Raji (cell line): ENCODE measurements around the gene LYPLA2.
A peak's percentile ranks its signal among the peaks of the same experiment; 100 is the strongest.

ENCODE experiments used
- POLR2A ChIP-seq: IDR thresholded peaks from 2 replicates; pipeline ENCODE4 v1.6.1; 2011; ENCODE audit warnings: low read depth, low read length, control low read depth; ENCODE audit not compliant: insufficient read depth

Gene LYPLA2

DNA sequence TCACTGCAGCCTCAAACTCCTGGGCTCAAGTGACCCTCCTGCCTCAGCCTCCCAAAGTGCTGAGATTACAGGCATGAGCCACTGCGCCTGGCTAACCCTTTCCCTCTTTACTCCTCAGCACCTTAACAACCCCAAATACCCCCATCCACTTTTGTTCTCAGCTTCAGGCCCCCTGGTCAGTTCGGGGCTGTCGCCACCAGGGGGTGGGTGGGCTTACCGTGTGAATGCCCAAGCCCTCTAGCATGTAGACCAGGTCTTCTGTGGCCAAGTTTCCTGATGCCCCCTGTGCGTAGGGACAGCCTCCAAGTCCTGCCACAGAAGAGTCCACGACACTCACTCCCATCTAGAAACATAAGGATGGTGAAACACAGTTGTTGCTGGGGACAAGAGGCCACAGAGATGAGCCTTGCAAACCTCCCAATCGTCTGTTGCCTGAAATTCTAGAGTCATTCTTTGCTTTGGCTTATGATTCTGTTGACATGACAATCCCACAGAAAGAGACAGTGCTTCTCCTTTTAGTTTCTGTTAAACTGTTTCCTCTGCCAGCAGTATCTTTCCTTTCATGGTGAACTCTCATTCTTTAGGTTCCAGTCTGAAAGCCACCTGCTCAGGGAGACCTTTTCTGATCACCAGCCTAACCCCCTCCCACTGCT is 13.4 kb downstream of the LYPLA2 start:
- no peak for TF ChIP-seq POLR2A

GRCh38 chr1:23805025-23805424 is 14.1 kb downstream of the LYPLA2 start:
- TF ChIP-seq POLR2A, result no peak

DNA sequence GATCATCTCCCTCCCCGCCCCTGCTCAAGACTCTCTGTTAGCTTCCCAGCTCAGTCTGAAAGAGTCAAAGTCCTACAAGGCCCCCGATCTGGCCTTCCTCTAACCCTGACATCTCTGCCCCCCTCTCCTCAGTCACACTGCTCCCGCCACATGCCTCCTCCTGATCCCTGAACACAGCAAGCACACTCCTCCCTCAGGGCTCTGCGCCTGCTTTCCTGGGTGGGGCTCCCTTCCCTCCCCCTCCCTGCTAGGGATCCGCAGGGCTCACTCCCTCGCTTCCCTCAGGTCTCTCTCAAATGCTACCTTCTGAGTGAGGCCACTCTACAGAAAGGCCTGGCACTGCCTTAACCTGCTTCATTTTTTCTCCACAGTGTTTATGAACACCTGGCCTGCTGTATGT is 15.3 kb downstream of the LYPLA2 start:
- TF ChIP-seq POLR2A, result no peak

- TF ChIP-seq POLR2A, result no peak
These were observed 16.5 kb downstream of the LYPLA2 start for GRCh38 chr1:23807453-23807852.

DNA sequence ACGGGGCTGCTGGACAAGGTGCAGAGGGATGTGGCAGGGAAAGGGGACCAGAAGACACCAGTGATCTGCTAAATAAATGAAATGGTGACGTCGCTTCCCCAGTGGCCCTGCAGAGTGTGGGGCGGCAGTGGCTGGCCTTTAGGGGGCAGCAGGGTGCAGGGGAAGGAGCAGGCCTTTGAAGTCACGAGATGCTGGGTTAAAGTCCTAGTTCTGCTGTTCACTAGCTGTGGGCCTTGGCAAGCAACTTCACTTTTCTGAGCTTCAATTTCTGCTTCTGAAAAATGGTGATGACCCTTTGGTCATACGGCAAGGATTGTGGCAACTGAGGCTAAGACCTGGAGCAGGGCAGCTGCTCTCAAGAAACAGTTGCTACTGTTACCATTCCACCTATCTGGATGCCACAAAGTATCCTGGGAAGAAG is 18.8 kb downstream of the LYPLA2 start:
- TF ChIP-seq POLR2A, result peak; percentile 33; the same call in 1 of the 2 replicates

- 0 out of 2 replicates have a peak, but pooled peaks have one; percentile 27 for TF ChIP-seq POLR2A
These were observed 20.0 kb downstream of the LYPLA2 start for GRCh38 chr1:23810818-23811540.

GRCh38 chr1:23814016-23814415 is 23.1 kb downstream of the LYPLA2 start:
- no peak for TF ChIP-seq POLR2A

DNA sequence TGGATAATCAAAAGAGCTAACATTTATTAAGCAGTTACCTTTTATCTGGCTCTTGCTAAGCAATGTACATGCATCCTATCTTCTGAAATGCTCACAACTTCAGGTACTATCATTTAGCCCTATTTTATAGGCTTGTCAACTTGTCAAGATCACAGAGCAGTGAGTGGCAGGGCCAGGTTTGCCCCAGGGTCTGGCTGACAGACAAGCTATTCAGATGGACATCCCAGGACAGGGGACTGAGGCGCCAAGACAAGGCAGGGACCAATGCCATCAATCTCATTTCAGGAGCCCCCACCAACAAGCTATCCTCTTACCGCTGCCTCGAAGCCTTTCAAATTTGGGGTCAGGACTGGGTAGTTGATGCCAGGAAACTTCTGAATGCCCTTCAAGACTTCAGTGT is 25.4 kb downstream of the LYPLA2 start:
- TF ChIP-seq POLR2A, result no peak

- no peak for TF ChIP-seq POLR2A
These were observed 26.0 kb downstream of the LYPLA2 start for GRCh38 chr1:23816906-23817305.

GRCh38 chr1:23817633-23818032 is 26.7 kb downstream of the LYPLA2 start:
- TF ChIP-seq POLR2A, result no peak

DNA sequence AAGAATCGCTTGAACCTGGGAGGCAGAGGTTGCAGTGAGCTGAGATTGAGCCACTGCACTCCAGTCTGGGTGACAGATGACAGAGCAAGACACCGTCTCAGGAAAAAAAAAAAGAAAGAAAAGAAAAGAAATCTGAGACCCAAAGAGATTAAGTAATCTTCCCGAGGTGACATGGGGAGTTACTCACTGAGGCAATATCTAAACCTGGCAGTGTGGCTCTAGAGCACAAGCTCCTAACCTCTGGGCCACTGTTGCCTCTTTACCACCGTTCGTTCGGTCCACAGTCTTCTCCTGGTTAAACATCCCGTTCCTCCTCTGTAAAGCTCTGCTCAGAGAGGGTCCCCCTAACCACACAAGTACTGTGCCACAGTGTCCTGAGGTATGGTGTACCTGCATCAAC is 32.8 kb downstream of the LYPLA2 start:
- TF ChIP-seq POLR2A, result peak; percentile 29; the same call in 1 of the 2 replicates

DNA sequence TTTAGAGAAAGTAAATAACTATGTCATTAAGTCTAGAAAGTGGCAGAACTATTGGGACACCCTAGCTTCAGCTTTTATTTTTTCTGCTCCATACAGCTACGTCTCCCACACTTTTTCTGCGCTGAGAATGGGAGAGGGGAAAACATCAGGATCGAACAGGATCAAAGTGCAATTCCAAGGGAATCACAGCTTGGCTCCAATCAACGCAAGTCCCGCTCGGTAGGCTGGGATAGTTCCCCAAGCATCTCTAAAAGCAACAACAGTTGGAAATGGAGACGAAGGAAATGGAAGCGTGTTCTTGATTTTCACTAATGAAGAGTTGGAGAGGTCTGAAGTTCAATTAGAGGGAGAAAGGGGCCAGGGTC is 33.7 kb downstream of the LYPLA2 start:
- TF ChIP-seq POLR2A, result no peak

- TF ChIP-seq POLR2A, result peak; percentile 97
These were observed 34.3 kb downstream of the LYPLA2 start, which contains the start of gene HMGCL for GRCh38 chr1:23825076-23825761. TSS of gene HMGCL (minus strand) at chr1:23825429. CDS start at chr1:23825415, 14 bp downstream.

GRCh38 chr1:23825762-23826522 is 35.0 kb downstream of the LYPLA2 start:
- TF ChIP-seq POLR2A, result no peak

DNA sequence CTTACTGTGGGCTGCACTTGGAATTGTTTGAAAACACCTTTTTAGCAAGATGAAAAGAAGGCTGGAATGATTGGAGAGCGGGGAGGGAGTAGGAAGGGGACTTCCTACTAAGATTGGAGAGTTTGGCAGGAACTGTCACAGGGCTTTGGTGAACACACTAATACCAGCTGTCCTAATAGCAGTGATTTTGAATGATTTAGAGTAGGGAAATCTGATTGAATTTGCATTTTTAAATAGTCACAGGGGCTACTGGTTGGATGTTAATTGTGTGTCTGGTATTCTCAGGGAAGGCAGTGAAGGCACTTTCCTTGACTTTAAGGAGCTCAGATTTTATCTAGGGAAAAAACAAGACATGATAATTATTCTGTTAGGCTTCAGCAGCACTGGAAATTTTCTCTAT is 36.8 kb downstream of the LYPLA2 start:
- no peak for TF ChIP-seq POLR2A
